ENCODE data around the gene RNF167.

RNF167 gene

DNA sequence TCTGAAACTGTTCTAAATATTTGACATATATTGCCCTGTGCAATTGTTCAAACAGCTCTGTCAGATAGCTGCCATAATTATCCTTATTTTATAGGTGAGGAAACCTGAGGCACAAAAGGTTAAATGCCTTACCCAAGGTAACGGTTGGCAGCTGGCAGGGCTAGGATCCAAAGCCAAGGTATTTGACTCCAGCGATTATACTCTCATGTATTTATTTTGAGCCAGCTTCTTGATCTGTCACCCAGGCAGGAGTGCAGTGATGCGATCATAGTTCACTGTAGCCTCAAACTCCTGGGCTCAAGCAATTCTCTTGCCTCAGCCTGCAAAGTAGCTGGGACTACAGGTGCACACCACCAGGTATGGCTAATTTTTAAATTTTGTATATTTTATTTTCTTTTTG lies 18.0 kb downstream of the RNF167 start:
- FAIRE-seq: no peak

DNA sequence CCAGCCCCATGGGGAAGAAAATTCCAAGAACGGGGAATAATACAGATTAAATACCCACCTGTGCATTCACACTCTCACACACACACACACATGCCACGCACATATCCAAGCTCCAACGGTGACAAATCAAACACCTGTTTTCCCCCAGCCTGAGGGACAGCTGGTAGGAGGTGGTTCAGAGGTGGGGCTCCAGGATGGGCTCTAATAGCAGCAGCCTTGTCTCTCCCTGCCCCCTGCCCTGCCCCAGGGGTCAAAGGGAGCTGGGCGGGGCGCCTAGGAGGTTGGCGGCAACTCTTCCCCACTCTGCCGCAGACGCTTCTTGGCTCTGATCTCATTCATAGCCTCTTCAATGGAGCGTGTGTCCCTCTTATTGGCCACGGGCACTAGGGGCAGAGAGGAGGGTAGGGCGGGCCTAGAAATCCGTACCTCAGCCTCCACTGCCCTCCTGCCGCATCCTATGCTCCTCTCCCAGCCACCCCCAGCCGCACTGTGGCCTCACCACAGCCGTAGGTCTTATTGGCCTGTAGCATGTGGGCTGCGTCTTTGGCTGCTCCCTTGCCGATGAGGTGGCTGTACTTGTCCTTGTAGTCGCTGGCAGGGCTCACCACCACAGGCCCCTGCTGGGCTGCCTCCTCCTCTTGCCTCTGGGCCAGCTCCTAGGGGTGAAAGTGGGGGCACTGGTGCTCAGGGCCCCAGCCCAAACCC lies 19.3 kb downstream of the RNF167 start:
- no peak for FAIRE-seq

DNA sequence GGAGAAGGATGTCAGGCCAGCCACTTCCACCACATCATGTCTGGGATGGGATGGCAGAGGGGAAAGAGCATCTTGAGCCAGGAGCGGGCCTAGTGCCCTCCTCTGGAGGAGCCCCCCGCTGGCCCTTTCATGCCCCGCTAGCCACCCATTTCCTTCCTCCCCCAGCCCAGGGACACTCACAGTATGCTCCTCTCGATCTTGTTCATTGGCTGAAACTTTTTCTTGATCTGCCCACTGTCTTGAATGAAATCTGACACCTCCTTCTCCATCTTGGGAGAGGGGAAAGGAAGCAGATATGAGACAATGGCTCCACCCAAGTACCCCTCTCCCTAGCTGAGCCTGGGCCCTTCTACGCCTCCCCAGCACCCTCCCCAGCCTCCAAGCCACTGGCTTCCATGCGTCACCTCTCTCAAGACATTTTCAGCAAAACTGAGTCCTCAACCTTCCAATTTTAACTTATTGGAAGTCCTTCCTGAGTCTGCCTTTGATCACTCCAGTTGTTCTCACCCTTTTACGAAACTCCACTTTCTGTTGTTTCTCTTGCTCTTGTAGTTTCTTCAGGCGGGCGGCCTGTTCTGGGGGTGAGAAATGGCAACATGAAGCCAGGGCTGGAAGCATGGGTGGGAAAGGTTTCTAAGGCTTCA lies 20.3 kb downstream of the RNF167 start:
- FAIRE-seq: no peak

DNA sequence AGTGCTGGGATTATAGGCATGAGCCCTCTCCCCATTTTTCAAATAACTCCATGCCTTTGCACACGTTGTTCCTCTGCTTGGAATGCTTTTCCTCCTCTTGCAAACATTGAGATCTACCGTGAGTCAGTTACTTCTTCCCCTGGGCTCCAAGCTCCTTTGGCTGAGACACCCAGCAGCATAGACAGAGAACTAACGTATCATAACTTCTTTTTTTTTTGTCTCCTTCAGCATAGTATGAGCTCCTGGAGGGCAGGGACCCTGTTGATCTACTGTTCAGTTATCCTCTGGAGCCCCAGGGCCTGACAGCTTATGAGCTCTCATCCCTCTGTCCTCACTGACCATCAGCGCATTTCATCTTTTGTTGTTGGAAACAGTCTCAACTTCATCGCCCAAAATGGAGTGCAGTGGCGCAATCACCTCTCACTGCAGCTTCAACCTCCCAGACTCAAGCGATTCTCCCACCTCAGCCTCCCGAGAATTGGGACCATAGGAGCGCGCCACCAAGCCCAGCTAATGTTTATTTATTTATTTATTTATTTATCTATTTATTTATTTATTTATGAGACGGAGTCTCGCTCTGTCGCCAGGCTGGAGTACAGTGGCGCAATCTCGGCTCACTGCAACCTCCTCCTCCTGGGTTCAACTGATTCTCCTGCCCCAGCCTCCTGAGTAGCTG lies 25.4 kb downstream of the RNF167 start:
- no peak for FAIRE-seq

DNA sequence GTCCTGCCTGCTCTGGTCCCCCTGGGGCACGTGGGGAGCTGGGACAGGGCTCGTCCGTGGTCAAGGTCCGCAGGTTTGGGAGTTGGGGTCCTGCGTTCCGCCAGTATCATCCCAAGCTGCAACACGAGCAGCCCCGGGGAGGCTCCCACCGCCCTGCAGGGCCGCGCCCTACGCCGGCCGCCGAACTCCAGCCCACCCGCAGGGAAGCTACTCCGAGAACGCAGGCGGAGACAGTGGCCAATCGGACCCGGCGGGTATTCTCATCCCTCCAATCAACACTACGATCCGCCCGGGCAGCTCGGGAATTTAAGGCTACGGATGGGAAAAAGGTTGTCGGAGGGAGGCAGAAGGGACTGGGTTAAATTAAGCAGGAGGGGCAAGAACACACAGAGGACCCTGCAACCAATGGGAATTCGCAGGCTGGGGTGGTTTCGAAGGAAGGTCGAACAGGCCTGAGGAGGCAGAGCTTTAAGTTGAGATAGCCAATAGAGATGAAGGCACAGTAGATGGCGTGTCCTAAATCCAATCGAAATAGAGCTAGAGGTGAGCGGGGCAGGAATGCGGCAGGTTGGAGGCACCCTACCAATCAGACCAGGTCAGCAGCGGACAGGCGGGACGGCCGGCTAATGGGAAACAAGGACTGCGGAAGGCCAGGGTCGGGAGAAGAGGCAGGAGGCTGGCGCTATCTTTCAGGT lies 26.9 kb downstream of the RNF167 start:
- FAIRE-seq: peak; percentile 99

DNA sequence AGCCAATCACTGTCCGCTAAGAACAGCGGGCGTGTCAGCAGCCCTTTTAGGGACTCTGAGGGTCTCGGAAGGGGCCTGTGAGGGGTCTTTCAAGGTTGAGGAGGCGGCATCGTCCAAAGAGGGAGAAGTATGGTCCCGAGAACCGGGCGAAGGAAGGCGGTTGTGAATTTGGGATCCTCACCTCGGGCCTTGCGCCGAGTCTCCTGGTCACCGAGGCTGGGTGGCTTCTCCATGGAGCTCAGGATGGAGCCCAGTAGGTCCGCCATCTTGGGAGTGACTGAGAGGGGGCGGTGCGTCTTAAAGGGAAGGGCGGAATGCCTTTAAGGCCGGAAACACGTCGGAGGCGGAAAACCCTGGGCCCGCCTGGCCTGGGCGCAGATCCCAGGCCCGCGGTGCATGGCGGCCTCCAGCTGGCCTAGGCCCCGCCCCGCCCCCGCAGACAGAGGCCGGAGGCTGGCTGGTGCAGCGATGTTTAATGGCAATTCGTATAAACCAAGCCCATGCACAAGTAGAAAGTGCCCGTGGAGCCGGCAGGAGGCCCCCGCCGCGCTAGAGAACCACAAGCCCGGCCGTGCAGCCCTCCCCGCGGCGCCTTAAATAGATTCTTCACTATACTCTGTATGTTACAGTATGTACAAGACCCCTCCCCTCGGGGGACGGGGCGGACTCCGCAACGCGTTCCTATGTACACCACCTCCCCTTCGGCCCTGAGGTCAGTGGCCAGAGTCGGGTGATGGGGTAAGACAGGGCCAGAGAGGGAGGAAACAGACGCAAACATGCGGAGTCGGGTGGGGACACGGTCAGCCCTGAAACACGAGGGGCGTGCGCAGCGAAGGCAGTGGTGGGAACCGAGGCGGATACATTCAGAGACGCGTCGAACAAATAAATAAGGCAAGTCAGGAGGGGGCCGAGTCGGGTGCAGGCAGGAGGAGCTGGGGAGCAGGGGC lies 27.7 kb downstream of the RNF167 start, which contains the start of gene SPAG7:
Gene SPAG7, minus strand, starts transcription at position 279 of the 947 bp plus-strand sequence. Its CDS starts 13 bp downstream, at position 266.
- FAIRE-seq: no peak

DNA sequence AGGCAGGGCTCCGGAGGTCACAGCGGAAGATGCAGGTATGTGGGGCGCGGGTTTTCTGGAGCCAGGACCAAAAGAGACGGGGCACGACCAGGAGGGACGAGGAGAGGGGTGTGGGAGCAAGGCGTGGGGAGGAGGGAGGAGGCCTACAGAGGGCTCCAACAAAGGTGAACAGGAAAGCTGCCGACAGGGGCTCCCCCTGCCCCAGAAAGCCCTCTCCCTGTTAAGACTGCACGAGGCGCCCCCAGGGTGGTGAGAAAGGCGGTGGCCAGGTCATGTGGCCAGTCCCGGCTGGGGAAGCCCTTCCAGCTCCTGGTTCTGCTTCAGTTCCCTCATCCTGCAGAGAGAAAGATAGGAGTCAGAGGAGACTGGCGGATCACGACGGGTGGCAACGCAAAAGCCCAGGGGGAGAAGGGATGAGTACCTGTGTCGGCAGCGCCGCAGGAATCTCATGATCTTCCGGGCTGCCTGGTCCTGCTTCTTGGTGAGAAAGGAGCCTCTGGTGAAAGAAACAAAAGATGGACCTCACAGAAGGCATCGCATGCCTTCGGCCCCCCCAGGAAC lies 28.5 kb downstream of the RNF167 start:
- no peak for FAIRE-seq

DNA sequence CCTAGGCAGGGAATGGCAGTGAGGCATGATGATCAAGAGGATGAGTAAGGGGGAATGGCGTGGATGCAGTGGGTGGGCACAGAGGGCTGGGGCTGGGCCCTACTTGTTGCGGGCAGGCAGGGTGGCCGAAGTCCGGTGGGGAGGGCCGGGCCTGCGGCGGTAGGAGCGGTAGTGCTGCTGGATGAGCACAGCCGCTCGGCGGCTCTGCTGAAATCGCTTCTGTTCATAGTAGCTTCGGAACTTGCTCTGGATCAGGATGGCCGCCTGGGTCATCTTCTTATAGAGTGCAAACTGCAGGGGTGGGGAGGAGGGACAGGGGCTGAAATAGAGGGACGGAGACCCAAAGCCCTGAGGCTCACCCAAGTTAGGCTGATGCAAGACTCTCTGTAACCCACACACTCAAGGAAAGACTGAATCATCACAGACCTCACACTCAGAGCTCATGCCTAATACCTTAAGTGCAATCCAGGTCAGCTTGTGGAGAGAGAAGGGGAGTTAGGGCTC lies 29.0 kb downstream of the RNF167 start:
- no peak for FAIRE-seq

DNA sequence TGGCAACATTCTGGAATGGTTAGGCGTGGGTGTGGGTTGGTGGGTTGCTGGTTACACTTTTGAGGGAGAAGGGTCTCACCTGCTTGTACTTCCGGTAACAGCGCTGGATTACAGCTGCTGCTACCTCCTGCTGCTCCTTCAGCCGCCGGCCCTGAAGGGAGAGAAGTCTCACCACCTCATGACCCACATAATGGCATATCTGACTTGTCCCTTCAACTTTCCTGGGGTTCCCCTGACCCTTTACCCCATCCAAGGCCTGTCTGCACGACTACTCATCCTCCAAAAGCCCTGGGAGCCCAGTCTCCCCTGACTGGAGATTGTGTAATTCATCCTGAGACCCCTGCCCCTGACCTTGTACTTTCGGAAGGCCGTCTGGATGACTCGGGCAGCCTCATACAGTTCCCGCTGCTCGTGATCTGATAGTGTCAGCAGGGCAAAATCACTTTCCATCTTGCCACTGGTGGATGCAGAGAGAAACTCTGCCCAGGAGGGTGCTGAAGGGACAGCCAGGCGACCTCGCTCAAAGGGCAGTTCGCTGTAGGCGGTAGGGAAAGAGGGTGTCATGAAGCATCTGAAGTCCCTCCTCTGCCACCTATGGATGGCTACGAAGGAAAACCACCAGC lies 29.6 kb downstream of the RNF167 start:
- no peak for FAIRE-seq

DNA sequence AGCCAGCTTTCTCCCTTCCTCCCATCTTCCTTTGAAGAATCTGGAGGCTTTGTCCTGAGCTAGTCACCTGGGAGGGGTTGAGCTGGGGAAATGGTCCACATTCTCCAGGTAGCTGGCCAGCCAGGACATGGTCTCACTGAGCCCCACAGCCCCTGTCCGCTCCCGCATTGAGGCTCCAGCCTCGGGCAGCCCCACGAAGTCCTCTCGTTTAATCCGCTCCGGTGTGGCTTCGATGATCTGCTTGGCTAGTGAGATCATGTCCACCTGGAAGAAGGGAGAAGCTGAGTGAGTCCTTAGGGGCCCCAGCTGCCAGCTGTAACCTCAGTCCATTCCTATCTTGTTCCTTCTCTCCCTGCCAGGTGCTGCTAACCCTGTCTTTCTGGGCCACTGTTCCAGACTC lies 30.2 kb downstream of the RNF167 start:
- no peak for FAIRE-seq

DNA sequence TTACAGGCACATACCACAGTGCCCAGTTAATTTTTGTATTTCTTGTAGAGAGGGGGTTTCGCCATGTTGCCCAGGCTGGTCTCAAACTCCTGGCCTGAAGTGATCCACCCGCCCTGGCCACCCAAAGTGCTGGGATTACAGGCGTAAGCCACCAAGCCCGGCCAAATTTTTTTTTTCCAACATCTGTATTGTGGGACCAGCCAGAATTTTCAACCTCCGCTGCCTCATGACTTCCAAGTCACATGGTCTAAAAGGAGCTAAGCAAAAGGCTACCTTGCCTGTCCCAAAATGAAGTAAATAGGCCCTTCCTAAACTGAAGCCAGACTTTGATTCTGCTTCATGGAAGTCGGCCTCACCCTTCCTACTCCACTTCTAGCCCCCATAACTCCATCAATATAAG lies 31.8 kb downstream of the RNF167 start:
- no peak for FAIRE-seq

DNA sequence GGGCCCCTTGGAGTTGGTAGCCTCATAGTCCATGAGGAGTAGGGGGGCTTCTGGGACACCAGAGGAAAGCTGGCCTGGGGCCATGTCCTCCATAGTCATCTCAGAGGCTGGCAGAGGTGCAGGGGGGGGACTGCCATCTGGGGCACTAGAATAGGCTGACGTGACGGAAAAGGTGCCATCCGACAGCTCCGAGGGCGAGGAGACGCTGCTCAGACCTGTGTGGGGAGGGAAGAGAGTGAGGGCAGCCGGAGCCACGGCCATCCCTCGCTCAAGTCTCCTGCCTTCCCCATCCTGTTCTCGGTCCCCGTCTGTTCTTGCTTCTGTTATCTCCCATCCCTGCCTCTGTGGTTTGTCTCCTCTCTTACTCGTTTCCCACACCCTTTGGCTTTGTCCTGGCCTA lies 32.3 kb downstream of the RNF167 start:
- FAIRE-seq: no peak

DNA sequence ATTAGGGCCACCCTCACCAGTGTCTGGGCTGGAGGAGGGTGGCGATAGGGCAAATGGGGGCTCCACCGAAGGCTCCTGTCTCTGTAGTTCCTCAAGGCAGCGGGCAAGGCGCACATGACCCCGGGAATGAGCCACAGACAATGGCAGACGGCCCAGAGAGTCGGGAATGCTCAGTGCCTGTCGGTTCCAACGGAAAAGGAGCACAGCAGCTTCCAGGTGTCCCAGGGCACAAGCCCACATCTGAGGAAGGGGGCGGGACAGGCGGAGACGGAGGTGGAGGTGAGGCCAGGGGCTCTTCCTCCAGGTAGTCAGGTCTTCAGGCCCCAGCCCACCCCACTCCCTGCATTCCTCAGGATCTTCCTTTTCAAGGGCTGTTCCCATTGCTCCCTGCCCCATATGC lies 32.7 kb downstream of the RNF167 start:
- FAIRE-seq: no peak

DNA sequence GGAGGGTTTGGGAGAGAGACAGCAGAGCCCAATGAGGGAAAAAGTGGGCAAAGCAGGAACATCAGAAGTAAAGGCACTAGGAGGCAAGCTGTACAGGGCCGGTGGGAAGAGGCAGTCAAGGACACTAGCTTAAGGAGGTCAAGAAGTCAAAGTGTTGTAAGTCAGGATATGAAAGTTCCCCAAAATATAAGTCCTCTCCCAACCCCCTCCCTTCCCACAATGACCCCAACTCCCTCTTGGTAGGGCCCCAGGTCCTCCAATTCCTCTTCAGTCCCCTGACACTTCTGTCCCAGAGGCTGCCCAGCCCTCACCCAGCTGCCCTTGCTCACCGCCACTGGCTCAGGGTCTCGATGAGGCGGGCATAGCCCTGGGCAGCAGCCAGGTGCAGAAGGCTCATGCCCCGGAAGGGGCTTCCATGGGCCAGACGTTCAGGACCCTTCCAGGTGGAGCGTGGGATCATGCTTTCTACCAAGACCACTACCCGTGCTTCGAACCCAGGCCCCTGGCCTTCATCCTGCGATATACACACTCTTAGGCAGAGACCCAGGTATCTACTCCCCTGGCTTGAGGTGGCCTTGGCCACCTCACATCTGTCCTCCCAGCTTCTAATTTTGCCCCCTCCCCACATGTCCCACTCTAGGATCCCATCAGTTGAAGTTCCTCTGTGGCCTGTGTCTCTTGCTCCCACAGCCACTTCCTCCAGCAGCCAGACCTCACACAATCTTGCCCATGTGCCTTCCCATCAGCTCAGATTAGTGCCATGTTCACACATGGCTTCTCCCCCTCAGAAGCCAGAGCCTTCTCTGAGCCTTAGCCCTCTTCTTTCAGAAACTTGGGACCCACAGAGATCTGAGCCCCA lies 33.4 kb downstream of the RNF167 start:
- no peak for FAIRE-seq

DNA sequence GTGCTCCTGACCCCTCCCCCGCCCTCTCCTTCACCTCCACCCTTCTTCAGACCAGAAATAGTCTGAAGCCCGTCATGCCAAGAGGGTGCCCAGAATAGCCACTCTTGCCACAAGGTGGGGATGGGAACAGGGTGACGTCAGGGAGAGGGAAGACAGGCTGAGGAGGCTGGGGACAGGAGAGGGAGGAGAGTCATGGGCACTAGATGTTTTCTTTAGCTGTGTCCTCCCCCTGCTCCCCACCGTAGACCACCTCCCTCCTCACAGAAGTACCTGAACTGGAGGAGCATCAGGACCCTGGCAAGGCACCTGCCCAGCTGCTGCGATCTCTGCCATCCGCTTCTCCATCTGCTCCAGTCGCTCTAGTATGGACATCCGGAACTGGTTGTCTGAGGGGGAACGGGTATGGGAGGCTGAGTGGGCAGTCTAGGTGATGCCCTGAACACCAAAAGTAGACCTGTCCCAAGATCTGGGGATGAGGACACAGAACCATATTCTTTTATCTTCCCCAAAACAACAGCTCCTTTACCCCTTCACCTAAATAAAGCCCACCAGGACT lies 34.1 kb downstream of the RNF167 start:
- FAIRE-seq: no peak

DNA sequence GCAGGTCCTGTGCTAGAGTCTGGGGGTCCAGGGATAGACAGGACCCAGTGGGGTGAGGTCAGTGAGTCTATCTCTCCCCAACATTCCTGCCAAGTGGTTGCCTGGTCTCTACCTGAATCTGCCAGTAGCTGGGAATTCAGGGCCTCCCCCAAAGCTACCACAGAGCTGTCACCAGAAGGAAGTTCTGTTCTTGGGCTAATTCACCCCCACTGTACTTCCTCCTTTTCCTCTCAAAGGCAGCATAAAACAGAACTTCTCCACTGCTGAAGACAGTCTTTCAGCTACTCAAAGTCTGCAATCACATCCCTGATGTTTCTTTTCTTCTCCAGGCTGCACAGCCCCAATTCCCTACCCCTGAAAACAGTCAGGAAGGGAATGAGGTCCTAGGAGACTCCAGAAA lies 38.7 kb downstream of the RNF167 start:
- FAIRE-seq: no peak

DNA sequence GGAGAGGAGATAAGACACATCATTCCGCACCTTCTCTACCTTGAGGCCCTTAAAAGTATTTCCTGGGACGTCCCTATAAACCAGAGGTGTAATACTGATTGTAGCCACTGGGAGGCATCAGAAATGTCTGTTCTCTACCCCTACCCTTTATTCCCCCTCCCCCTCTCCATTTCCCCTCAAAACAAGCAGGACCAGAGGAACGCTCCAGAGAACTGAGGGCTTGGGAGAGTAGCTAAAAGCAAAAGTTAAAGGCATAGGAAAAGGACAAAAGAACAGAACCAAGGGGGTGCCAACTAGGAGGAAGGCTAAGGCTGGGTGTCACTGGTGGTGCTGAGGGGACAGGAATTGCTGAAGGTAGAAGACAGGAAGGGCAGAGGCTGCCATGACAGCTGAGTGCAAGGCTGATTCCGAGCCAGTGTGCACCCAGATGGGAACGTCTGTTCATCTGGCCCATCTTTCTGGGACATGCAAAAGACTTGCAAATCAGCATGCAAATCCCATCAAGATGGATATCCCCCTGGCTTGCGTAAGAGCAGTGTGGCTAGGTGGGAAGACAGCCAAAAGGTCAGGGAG lies 40.7 kb downstream of the RNF167 start:
- peak; percentile 78 for FAIRE-seq

DNA sequence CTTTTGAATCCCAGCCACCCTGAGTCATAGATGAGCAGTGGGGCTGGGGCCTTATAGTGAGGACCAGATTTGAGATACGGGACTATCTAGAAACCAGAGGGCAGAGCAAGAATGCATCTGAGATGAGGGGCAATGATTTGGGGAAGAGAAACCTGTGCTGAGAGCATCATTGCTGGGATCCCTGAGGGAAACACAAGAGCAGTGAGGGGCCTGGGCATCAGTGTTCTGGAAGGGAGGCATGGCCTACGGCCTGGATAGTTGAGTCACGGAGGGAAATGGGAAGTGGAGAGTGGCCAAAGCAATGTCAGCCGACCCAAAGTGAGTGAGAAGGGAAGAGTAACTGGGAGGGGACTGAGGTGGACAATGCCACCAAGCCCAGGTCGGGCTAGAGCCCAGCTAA lies 42.2 kb downstream of the RNF167 start:
- FAIRE-seq: no peak

DNA sequence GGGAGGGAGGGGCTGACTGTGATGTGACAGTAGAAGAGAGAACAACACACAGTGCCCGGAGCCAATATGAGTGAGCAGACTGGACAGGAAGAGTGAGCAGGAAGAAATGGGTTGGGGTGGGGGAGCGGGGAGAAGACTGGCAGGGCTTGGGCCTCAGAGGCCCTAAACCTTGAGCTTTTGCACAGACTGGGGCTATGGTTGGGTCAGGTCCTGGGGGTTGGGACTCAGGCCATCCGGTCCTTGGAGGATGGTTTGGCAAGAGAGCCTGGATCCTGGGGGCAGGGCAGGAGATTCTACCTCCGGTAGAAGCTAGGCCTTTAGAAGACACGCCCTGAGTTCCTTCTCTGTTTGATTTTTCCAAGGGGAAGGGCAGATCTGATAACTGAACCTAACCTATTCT lies 46.3 kb downstream of the RNF167 start:
- no peak for FAIRE-seq

Measured in G401.6 (cell line).